Ishikawa (cell line): Measurements from ENCODE around the gene PTPRE.

ENCODE experiments used
- EP300 ChIP-seq: IDR thresholded peaks from 2 replicates; pipeline ENCODE4 v1.6.1; 2012; ENCODE audit warnings: borderline replicate concordance
- REST ChIP-seq: IDR thresholded peaks from 2 replicates; pipeline ENCODE4 v1.6.1; 2012; ENCODE audit warnings: low read depth, mild to moderate bottlenecking
- TAF1 ChIP-seq: IDR thresholded peaks from 2 replicates; pipeline ENCODE4 v1.6.1; 2012; ENCODE audit warnings: low read depth, mild to moderate bottlenecking
- ZBTB7A ChIP-seq: IDR thresholded peaks from 2 replicates; pipeline ENCODE4 v1.6.1; 2012; ENCODE audit warnings: low read depth

- TF ChIP-seq REST (no peak), EP300 (no peak), TAF1 (no peak), ZBTB7A (no peak)
Observed at GRCh38 chr10:127944256-127944655, 37.4 kb downstream of the PTPRE start.
